Fibroblast of lung (primary cell): ENCODE measurements around the gene PLCH2. TPM values are rescaled to one million over a fixed set of nuclear protein-coding genes. Genes with fewer than 3 reads are reported as not detected.
"Not testable (repeated sequence)": the region's sequence is repeated elsewhere in the genome, so short reads cannot be mapped to it uniquely, and the experiment has no call there.

ENCODE experiments used
- DNase-seq, 2 donors: peaks; one replicate each; pipeline versions ENCODE4 v3.0.0 to v3.0.0-alpha.2; 2010; ENCODE audit warnings: low read depth in 2 of 2
- H2AFZ ChIP-seq: 2 replicates; pipeline ENCODE4 v1.5.1; 2012; ENCODE audit warnings: low read length, control low read depth, inconsistent platforms
- H3K27ac ChIP-seq: 2 replicates; pipeline ENCODE4 v1.5.1; 2011; ENCODE audit warnings: low read length, control low read depth; ENCODE audit not compliant: insufficient read depth
- H3K27me3 ChIP-seq: 2 replicates; pipeline ENCODE4 v1.5.1; 2011; ENCODE audit warnings: mild to moderate bottlenecking, low read length; ENCODE audit not compliant: control insufficient read depth, insufficient read depth
- H3K36me3 ChIP-seq: 2 replicates; pipeline ENCODE4 v1.5.1; 2011; ENCODE audit warnings: low read length; ENCODE audit not compliant: control insufficient read depth, insufficient read depth
- H3K4me1 ChIP-seq: 2 replicates; pipeline ENCODE4 v1.5.1; 2011; ENCODE audit warnings: low read length; ENCODE audit not compliant: control insufficient read depth, insufficient read depth; ENCODE audit errors: extremely low read depth
- H3K4me2 ChIP-seq: 2 replicates; pipeline ENCODE4 v1.5.1; 2011; ENCODE audit warnings: low read length, control low read depth; ENCODE audit not compliant: insufficient read depth; ENCODE audit errors: extremely low read depth
- H3K4me3 ChIP-seq, 4 experiments: fragments of 200-600 bp in 1 of 4; sonication (generic) in 1 of 4; replicated peaks in 1 of 4; 2 replicates each; pipeline ENCODE4 v1.5.1; 2011 to 2016; ENCODE audit warnings: low read length in 4 of 4, low read depth in 3 of 4, mild to moderate bottlenecking in 3 of 4, control low read depth in 2 of 4, inconsistent platforms in 1 of 4, mixed read lengths in 1 of 4; ENCODE audit not compliant: insufficient read depth in 1 of 4; ENCODE audit errors: control extremely low read depth in 1 of 4
- H3K79me2 ChIP-seq: 2 replicates; pipeline ENCODE4 v1.5.1; 2012; ENCODE audit warnings: mild to moderate bottlenecking, low read length, inconsistent platforms; ENCODE audit not compliant: control insufficient read depth, insufficient read depth
- H3K9ac ChIP-seq: 2 replicates; pipeline ENCODE4 v1.5.1; 2011; ENCODE audit warnings: mild to moderate bottlenecking, low read length, control low read depth; ENCODE audit not compliant: insufficient read depth
- H3K9me3 ChIP-seq: 2 replicates; pipeline ENCODE4 v1.5.1; 2012; ENCODE audit warnings: low read depth, low read length; ENCODE audit not compliant: control insufficient read depth, insufficient read depth
- H4K20me1 ChIP-seq: 2 replicates; pipeline ENCODE4 v1.5.1; 2011; ENCODE audit warnings: low read length; ENCODE audit not compliant: control insufficient read depth, insufficient read depth; ENCODE audit errors: extremely low read depth
- CTCF ChIP-seq, 2 donors: IDR thresholded peaks in 1 of 2; conservative IDR thresholded peaks in 1 of 2; 1 replicate in 1 of 2; 2 replicates in 1 of 2; pipeline ENCODE4 v1.5.1; 2011 to 2012; ENCODE audit warnings: low read length in 2 of 2, control low read depth in 1 of 2, inconsistent platforms in 1 of 2, low read depth in 1 of 2, mild to moderate bottlenecking in 1 of 2
- EZH2 ChIP-seq: IDR thresholded peaks from 2 replicates; pipeline ENCODE4 v1.5.1; 2012; ENCODE audit warnings: low read length, control low read depth, mild to moderate bottlenecking; ENCODE audit errors: missing control alignments
- polyA plus RNA-seq, 2 donors: library from polyadenylated mRNA; depleted of rRNA in 1 of 2; stranded (reverse) in 1 of 2; unstranded in 1 of 2; fragments of >200 nt; gene quantifications; 2 replicates each; pipeline ENCODE4 v1.2.1, GENCODE V29; 2011 to 2012; ENCODE audit warnings: missing spikeins in 1 of 2
- total RNA-seq: library from RNA; depleted of rRNA; stranded (reverse); fragments of >200 nt; gene quantifications from 2 replicates; pipeline ENCODE4 v1.2.1, GENCODE V29; 2014

The PLCH2 gene
- total and polyA plus RNA-seq, 2 donors (not counting 1 experiment from before 2014, with no cell fraction given): 0.02 to 0.17 TPM

GRCh38 chr1:2552189-2552588 lies 76.1 kb downstream of the PLCH2 start:
- no peak for DNase-seq
- H3K36me3 ChIP-seq: no peaks in the 10 kb centered on the region

GRCh38 chr1:2553076-2553475 lies 77.0 kb downstream of the PLCH2 start:
- H3K9me3 ChIP-seq, H3K27me3 ChIP-seq: not testable (repeated sequence)

More at GRCh38 chr1:2552189-2552588, 76.1 kb downstream of the PLCH2 start:
- TF ChIP-seq CTCF (conservative IDR thresholded peaks at IDR 0.05 in 1 of 2, IDR thresholded peaks at IDR 0.05 in 1 of 2; ENCODE audit: low read depth in 1 of 2, low read length in 2 of 2) (no peak), EZH2 (no peak)
- Histone ChIP-seq H3K9me3 (no peaks in the 10 kb centered on the region), H3K4me1 (peaks cover 18% of the 10 kb centered on the region), H2AFZ (no peak overlapping the region), H3K27ac (no peak overlapping the region), H3K27me3 (no peaks in the 10 kb centered on the region), H4K20me1 (no peaks in the 10 kb centered on the region), H3K4me2 (no peak overlapping the region), H3K4me3 (no peak overlapping the region), H3K79me2 (no peaks in the 10 kb centered on the region), H3K9ac (no peak overlapping the region)

GRCh38 chr1:2553871-2554620 lies 78.0 kb downstream of the PLCH2 start:
- no peak for DNase-seq
- Histone ChIP-seq H3K9ac (no peak overlapping the region), H3K4me3 (no peak overlapping the region), H3K4me1 (peaks cover 7% of the 10 kb centered on the region), H3K4me2 (no peak overlapping the region), H3K79me2 (no peaks in the 10 kb centered on the region), H3K36me3 (no peaks in the 10 kb centered on the region), H4K20me1 (no peaks in the 10 kb centered on the region), H2AFZ (no peak overlapping the region), H3K27ac (no peak overlapping the region), H3K27me3 (no peaks in the 10 kb centered on the region), H3K9me3 (no peaks in the 10 kb centered on the region)
- TF ChIP-seq CTCF (conservative IDR thresholded peaks at IDR 0.05 in 1 of 2, IDR thresholded peaks at IDR 0.05 in 1 of 2; ENCODE audit: low read depth in 1 of 2, low read length in 2 of 2) (no peak), EZH2 (no peak)

More at GRCh38 chr1:2553076-2553475, 77.0 kb downstream of the PLCH2 start:
- DNase-seq, H4K20me1 ChIP-seq, H3K79me2 ChIP-seq, H3K4me3 ChIP-seq, H3K36me3 ChIP-seq, H3K9ac ChIP-seq, H2AFZ ChIP-seq, H3K4me2 ChIP-seq, H3K27ac ChIP-seq: not testable (repeated sequence)
- peaks cover 14% of the 10 kb centered on the region for H3K4me1 ChIP-seq
